Coronary artery (tissue), 2 donors: ENCODE data around the gene ZNF44.
A peak's percentile ranks its signal among the peaks of the same experiment; 100 is the strongest.

Source experiments
- DNase-seq: peaks from one replicate; pipeline ENCODE4 v3.0.0-alpha.2; 2017; ENCODE audit warnings: low spot score
- H3K27ac ChIP-seq, 2 donors: fragments of 200-600 bp; sonication (generic); one replicate each; pipeline ENCODE4 v1.5.1; 2016 to 2019
- H3K4me3 ChIP-seq: fragments of 200-600 bp; sonication (generic); 2 replicates; pipeline ENCODE4 v1.5.1; 2016; ENCODE audit warnings: mild to moderate bottlenecking, moderate library complexity
- TF ChIP-seq, protein P1 (sequence below): fragments of 200-600 bp; sonication (generic); IDR thresholded peaks from one replicate; pipeline ENCODE4 v1.5.1; 2019; ENCODE audit warnings: antibody characterized with exemption

ZNF44 gene

DNA sequence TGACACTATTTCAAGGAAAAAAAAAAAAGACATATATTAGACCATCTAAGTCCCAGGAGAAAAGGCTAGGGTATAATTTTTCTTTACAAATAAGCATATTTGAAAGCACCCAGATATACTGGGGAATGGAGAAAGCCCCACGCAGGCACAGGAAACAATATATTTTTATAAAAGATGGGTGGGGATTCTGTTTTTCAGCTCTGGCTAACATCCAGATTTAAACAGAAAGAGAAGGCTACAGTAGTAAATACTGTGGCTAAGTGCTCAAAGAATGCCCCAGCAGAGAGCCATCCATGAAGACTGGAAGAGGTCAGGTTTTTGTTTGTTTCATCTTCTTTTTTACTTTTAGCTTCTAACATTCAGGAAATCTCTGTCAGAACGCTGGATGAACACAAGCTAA is 16.0 kb downstream of the ZNF44 start:
- Histone ChIP-seq H3K4me3 (no peak overlapping the region), H3K27ac (no peak overlapping the region)
- TF ChIP-seq, protein P1, sequence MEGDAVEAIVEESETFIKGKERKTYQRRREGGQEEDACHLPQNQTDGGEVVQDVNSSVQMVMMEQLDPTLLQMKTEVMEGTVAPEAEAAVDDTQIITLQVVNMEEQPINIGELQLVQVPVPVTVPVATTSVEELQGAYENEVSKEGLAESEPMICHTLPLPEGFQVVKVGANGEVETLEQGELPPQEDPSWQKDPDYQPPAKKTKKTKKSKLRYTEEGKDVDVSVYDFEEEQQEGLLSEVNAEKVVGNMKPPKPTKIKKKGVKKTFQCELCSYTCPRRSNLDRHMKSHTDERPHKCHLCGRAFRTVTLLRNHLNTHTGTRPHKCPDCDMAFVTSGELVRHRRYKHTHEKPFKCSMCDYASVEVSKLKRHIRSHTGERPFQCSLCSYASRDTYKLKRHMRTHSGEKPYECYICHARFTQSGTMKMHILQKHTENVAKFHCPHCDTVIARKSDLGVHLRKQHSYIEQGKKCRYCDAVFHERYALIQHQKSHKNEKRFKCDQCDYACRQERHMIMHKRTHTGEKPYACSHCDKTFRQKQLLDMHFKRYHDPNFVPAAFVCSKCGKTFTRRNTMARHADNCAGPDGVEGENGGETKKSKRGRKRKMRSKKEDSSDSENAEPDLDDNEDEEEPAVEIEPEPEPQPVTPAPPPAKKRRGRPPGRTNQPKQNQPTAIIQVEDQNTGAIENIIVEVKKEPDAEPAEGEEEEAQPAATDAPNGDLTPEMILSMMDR = no peak
- no peak for DNase-seq

DNA sequence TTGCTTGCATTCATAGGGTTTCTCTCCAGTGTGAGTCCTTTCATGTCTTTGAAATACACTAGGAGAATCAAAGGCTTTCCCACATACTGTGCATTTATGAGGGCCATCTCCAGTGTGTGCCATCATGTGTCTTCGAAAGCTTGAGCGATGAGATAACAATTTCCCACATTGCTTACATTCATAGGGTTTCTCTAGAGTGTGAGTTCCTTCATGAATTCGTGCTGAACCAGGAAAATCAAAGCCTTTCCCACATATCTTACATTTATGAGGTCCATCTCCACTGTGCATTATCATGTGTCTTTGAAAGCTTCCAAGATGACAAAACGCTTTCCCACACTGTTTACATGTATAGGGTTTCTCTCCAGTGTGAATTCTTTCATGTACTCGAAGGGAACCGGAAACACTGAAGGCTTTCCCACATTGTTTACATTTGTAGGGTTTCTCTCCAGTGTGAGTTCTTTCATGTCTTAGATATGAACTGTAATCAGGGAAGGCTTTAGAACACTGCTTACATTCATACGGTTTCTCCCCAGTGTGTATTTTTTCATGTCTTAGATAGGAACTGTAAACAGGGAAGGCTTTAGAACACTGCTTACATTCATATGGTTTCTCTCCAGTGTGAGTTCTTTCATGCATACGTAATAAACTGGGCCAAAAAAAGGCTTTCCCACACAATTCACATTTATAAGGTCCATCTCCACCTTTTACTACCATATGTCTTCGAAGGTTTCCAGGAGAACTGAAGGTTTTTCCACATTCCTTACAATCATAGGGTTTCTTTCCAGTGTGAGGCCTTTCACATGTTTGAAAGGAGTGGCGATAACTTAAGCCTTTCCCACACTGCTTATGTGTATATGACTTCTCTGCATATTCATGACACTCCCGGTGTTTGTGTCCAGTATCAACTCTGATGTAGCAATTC is 21.4 kb downstream of the ZNF44 start:
- TF ChIP-seq, protein P1 = no peak
- Histone ChIP-seq H3K27ac (no peak overlapping the region), H3K4me3 (peak overlapping the region; percentile 15)
- DNase-seq = no peak

DNA sequence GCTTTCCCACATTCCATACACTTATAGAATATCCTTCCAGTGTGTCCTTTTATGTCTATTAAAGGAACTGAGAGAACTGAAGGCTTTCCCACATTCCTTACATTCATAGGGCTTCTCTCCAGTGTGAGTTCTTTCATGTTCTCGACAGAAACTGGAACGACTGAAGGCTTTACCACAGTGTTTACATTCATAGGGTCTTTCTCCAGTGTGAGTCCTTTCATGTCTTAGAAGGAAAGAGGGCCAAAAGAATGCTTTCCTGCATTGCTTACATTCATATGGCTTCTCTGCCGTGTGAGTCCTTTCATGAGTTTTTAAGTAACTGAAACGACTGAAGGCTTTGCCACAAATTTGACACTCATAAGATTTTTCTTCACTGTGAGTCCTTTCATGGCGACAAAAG is 22.3 kb downstream of the ZNF44 start:
- H3K4me3 ChIP-seq = no peak overlapping the region
- no peak overlapping the region for H3K27ac ChIP-seq
- no peak for DNase-seq
- TF ChIP-seq, protein P1 = no peak

DNA sequence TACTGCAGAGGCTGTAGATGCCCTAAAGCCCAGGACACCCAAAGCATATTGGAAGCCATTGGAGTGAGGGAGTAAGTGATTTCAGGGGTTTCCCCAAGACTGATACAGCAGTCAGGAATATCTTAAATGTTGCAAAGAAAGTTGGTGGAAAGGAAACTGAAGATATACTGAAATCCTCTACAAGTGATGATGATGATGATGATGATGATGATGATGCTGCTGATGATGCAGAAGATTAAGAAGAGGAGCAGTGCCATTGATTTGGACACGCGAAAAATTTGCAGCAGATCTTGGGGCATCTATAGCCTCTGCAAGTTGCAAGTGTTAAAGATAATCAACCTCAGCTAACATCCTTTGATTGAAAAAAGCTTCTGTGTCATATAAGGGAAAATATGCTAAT is 23.8 kb downstream of the ZNF44 start:
- H3K4me3 ChIP-seq = no peak overlapping the region
- H3K27ac ChIP-seq = no peak overlapping the region
- TF ChIP-seq, protein P1 = no peak
- DNase-seq = no peak

DNA sequence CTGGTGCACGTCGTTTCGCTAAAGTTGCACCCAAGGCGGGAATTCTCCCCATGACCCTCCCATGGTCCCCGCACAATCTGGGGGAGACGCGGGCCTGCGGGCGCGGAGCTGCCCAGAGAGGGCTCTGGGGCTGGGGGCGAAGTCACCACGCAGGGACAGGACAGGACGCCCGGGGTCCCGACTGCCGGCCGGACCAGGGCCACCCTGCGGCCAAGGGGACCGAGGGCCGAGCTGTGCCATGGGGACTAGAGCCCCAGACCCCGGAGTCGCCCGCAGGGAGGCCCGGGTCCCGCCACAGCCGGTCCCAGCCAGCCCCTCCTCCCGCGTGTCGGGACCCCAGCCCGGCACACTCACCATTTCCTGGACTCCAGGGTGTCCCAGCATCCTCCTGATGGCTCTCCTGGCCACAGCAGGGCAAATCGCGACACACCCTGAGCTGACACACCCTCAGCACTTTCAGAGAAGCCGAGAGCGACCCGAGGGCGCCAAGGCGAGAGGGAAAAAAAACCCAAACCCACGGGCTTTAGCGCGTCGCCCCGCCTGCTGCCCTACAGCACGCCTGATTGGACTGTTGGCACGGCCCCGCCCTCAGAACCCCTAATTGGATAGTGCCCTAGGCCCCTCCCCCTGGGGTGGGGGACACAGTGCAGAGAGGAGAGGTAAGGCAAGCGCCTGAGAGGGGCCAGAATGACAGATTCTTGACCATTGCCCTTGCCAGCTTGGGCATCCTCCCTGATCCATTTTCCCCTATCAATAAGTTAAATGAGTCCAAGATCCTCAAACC is 28.6 kb downstream of the ZNF44 start:
- Histone ChIP-seq H3K27ac (no peak overlapping the region), H3K4me3 (no peak overlapping the region)
- TF ChIP-seq, protein P1 = no peak
- no peak for DNase-seq

DNA sequence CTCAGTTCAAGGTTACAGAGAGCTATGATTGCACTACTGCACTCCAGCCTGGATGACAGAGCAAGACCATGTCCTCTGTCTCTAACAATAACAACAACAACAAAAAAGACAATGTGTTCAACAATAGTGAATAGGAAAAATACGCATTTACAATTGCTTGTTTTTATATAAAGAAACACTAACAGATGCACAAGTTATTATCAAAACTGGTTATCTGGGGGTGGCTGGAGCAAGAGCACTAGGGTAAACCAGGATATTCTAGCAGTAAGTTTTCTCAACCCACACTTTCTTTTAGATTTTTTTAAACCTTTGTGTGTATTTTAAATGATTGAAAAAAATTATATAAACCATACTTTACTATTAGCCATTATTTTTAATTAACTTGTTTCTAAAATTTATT is 33.1 kb downstream of the ZNF44 start:
- TF ChIP-seq, protein P1 = no peak
- Histone ChIP-seq H3K27ac (no peak overlapping the region), H3K4me3 (no peak overlapping the region)
- DNase-seq = no peak
